Measurements from ENCODE around the gene DLG2.

DNA sequence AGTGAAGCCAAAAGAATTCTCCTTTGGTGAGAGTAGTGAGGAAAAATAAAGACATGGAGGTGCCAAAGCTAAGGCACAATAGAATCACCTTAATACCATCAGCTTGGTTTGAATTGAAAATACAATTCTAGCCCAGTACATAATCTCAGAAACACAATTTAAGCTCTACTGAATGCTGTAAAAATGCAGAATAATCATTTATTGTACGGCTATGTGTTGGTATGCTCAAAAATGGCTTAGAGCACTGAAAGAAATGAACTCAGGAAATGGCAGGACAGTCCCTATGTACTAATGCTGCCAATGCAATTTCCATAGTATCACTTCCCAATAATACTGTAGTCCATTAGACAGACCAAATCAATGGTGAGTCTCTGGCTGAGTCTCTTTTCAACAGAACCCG is 798.5 kb downstream of the DLG2 start:
- TF ChIP-seq, protein P1, sequence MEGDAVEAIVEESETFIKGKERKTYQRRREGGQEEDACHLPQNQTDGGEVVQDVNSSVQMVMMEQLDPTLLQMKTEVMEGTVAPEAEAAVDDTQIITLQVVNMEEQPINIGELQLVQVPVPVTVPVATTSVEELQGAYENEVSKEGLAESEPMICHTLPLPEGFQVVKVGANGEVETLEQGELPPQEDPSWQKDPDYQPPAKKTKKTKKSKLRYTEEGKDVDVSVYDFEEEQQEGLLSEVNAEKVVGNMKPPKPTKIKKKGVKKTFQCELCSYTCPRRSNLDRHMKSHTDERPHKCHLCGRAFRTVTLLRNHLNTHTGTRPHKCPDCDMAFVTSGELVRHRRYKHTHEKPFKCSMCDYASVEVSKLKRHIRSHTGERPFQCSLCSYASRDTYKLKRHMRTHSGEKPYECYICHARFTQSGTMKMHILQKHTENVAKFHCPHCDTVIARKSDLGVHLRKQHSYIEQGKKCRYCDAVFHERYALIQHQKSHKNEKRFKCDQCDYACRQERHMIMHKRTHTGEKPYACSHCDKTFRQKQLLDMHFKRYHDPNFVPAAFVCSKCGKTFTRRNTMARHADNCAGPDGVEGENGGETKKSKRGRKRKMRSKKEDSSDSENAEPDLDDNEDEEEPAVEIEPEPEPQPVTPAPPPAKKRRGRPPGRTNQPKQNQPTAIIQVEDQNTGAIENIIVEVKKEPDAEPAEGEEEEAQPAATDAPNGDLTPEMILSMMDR (IDR thresholded peaks at IDR 0.05; ENCODE audit: low read depth, low read length): no peak
- TF ChIP-seq EZH2phosphoT487 (IDR thresholded peaks at IDR 0.05; ENCODE audit: low read depth): no peak
